Testis (tissue), 3 donors: ENCODE measurements around the gene EYA3. TPM values are rescaled to one million over a fixed set of nuclear protein-coding genes. Genes with fewer than 3 reads are reported as not detected.

ENCODE experiments used
- DNase-seq: peaks from one replicate; pipeline ENCODE4 v3.0.0-alpha.2; 2019
- H3K27ac ChIP-seq, 2 donors: fragments of 200-600 bp; sonication (generic); one replicate each; pipeline ENCODE4 v1.5.1; 2019
- H3K27me3 ChIP-seq: fragments of 200-600 bp; sonication (generic); one replicate; pipeline ENCODE4 v1.5.1; 2019
- H3K36me3 ChIP-seq: fragments of 200-600 bp; sonication (generic); one replicate; pipeline ENCODE4 v1.5.1; 2017; ENCODE audit warnings: low read depth; ENCODE audit errors: missing control alignments
- H3K4me1 ChIP-seq: fragments of 200-600 bp; sonication (generic); one replicate; pipeline ENCODE4 v1.5.1; 2019
- H3K4me3 ChIP-seq, 2 donors: fragments of 200-600 bp; sonication (generic); one replicate each; pipeline ENCODE4 v1.5.1; 2017 to 2019
- H3K9me3 ChIP-seq: fragments of 200-600 bp; sonication (generic); one replicate; pipeline ENCODE4 v1.5.1; 2017
- POLR2A ChIP-seq: fragments of 450-650 bp; IDR thresholded peaks from one replicate; pipeline ENCODE4 v1.6.1; 2017; ENCODE audit warnings: antibody characterized with exemption, mild to moderate bottlenecking, moderate library complexity
- WGBS, 2 donors: methylation state at CpG; one replicate each; pipeline ENCODE4 v1.1.5; 2018; 5-methylcytosine and 5-hydroxymethylcytosine counted together
- intact Hi-C: fragments of 100-400 bp; cut with DNase I; formaldehyde crosslinking; loops from one replicate; pipeline ENCODE4 v1.15.1; 2023; ENCODE audit warnings: low total_unique reads
- polyA plus RNA-seq: library from polyadenylated mRNA; stranded (reverse); fragments of 350-450 nt; fragmentation: Illumina TruSeq; extraction: RNeasy Lipid Tissue Mini Kit (QIAGEN cat#74804); gene quantifications from one replicate; pipeline ENCODE4 v1.2.3, GENCODE V29; 2014; ENCODE audit warnings: low read depth, low replicate concordance; ENCODE audit not compliant: insufficient read depth
- total RNA-seq, 2 donors: library from RNA; depleted of rRNA; stranded (reverse); fragments of >200 nt; gene quantifications; one replicate each; pipeline ENCODE4 v1.2.3, GENCODE V29; 2016
- TF ChIP-seq, protein P1 (sequence below), 3 experiments: fragments of 450-650 bp in 2 of 3; fragments of 200-600 bp in 1 of 3; sonication (generic) in 1 of 3; IDR thresholded peaks; one replicate each; pipeline ENCODE4 v1.5.1; 2016 to 2019; ENCODE audit warnings: antibody characterized with exemption in 3 of 3, mild to moderate bottlenecking in 2 of 3, moderate library complexity in 1 of 3

EYA3 gene
- total and polyA plus RNA-seq, 3 donors from 2014 or later = 28.3 to 41.9 (median 31.5) TPM

DNA sequence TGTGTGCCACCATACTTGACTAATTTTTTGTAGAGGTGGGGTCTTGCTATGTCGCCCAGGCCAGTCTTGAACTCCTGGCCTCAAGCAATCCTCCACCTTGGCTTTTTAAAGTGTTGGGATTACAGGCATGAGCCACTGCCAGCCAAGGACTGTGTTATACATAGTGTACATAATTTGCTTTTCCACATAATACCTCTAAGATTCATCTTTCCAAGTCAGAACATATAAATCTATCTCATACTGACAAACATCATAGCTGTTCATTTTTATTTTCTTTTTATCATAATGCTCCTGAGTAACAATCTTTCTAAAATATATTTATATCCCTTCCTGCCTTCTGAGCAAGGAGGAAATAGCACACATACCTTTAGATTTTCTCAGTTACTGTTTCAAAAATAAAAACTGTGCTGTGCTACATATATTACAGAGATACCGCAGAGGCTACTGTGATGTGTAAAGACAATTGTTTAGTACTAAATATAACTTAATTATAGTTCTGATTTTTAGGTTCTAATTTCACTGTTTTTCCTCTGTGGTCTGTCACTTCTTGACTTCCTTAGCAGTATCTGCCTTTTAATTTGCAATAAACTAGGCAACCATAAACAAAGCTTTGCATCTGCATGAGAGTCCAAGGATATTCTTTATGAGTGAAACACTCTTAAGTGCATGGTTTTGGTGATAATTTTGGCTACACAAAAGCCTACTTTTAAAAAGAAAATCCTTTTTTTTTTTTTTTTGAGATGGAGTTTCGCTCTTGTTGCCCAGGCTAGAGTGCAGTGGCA is 59.3 kb downstream of the EYA3 start:
- intact Hi-C loops = no loop called here
- no peak overlapping the region for H3K4me3 ChIP-seq
- H3K9me3 ChIP-seq = no peaks in the 10 kb centered on the region
- 94% methylated on average over 3 of the region's 3 CpGs for WGBS, 2 donors
- TF ChIP-seq POLR2A = no peak
- TF ChIP-seq, protein P1, sequence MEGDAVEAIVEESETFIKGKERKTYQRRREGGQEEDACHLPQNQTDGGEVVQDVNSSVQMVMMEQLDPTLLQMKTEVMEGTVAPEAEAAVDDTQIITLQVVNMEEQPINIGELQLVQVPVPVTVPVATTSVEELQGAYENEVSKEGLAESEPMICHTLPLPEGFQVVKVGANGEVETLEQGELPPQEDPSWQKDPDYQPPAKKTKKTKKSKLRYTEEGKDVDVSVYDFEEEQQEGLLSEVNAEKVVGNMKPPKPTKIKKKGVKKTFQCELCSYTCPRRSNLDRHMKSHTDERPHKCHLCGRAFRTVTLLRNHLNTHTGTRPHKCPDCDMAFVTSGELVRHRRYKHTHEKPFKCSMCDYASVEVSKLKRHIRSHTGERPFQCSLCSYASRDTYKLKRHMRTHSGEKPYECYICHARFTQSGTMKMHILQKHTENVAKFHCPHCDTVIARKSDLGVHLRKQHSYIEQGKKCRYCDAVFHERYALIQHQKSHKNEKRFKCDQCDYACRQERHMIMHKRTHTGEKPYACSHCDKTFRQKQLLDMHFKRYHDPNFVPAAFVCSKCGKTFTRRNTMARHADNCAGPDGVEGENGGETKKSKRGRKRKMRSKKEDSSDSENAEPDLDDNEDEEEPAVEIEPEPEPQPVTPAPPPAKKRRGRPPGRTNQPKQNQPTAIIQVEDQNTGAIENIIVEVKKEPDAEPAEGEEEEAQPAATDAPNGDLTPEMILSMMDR (IDR thresholded peaks at IDR 0.05) = no peak
- H3K27ac ChIP-seq = no peak overlapping the region
- no peak for DNase-seq
- H3K36me3 ChIP-seq = no peaks in the 10 kb centered on the region
- no peaks in the 10 kb centered on the region for H3K4me1 ChIP-seq
- no peaks in the 10 kb centered on the region for H3K27me3 ChIP-seq

DNA sequence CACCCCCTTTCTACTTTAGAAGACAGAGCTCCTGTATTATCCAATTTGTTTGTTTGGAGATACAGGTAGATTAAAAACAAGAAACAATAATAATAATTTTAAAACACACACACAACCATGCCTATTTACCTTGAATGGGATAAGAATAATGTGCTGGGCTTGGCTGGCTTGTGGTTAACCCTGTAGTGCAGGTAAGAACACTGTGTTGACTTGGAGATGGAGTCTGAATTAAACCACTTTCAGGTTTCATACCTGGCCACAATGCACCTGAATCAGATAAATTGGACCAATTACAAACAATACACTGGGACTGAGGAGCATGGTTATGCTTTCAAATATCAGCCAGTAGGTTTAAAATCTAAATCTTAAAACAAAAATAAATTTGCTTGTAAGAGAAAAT is 60.8 kb downstream of the EYA3 start:
- Histone ChIP-seq H3K27me3 (no peaks in the 10 kb centered on the region), H3K27ac (no peak overlapping the region), H3K4me1 (no peaks in the 10 kb centered on the region), H3K36me3 (no peaks in the 10 kb centered on the region), H3K4me3 (no peak overlapping the region), H3K9me3 (no peaks in the 10 kb centered on the region)
- no peak for DNase-seq
- no peak for TF ChIP-seq POLR2A
- TF ChIP-seq, protein P1 (IDR thresholded peaks at IDR 0.05) = no peak
- intact Hi-C loops = no loop called here

DNA sequence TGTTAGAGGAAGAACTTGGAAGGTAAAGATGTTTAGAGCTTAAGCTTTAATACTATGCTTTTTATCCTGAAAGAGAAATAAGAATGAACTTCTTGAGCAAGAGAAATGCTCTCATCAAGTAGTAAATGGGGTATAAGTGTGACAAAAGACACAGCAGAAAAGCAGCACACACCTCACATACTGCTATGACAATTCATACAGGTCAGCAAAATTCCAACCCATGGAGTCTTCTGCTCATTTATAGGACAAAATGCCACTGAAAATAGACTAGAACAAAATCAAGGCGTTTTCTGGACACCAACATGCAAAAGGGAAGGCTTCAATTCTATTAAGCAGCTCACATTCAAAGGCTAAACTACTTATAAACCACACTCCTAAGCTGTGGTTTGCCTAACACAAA is 61.2 kb downstream of the EYA3 start:
- Histone ChIP-seq H3K27ac (no peak overlapping the region), H3K36me3 (no peaks in the 10 kb centered on the region), H3K9me3 (no peaks in the 10 kb centered on the region), H3K4me1 (no peaks in the 10 kb centered on the region), H3K27me3 (no peaks in the 10 kb centered on the region), H3K4me3 (no peak overlapping the region)
- intact Hi-C loops = no loop called here
- DNase-seq = no peak
- WGBS, 2 donors = 78 to 80% methylated on average over 1 of the region's 1 CpG
- TF ChIP-seq POLR2A = no peak
- TF ChIP-seq, protein P1 (IDR thresholded peaks at IDR 0.05) = no peak

DNA sequence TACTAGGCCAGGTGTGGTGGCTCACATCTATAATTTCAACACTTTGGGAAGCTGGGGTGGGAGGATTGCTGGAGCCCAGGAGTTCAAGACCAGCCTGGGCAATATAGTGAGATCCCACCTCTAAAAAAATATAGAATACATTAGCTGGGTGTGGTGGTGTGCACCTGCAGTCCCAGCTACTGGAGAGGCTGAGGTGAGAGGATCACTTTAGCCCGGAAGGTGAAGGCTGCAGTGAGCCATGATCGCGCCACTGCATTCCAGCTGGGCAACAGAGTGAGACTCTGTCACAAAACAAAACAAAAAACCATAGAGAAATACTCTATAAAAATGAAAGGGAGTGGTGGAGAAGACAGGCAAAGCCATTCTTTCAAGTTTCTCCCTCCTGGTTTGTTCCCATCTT is 62.1 kb downstream of the EYA3 start:
- no peak for DNase-seq
- TF ChIP-seq, protein P1 (IDR thresholded peaks at IDR 0.05) = no peak
- TF ChIP-seq POLR2A = no peak
- H3K4me1 ChIP-seq = no peaks in the 10 kb centered on the region
- H3K36me3 ChIP-seq = no peaks in the 10 kb centered on the region
- no peak overlapping the region for H3K27ac ChIP-seq
- intact Hi-C loops = no loop called here
- H3K27me3 ChIP-seq = no peaks in the 10 kb centered on the region
- no peak overlapping the region for H3K4me3 ChIP-seq
- WGBS, 2 donors = 96 to 99% methylated on average over 3 of the region's 3 CpGs
- H3K9me3 ChIP-seq = no peaks in the 10 kb centered on the region

DNA sequence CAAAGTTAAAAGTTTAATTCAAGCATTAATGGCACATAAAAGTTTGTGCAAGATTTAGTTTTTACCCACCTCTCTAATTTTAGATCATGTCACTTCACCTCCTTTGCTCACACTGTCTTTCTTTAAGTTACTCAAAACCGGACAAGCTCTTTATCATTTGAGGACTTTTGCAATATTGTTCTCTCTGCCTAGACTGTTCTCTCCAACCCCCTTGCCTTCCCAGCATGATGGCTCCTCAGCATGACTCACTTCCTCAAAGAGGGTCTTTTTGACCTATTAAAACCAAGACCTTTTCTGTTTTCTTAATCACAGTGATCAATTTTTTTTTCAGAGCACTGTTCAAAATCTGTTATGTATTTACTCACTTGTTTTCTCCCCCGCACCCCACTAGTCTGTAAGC is 67.3 kb downstream of the EYA3 start:
- H3K36me3 ChIP-seq = no peaks in the 10 kb centered on the region
- no peaks in the 10 kb centered on the region for H3K4me1 ChIP-seq

More for the DNA sequence above, 67.3 kb downstream of the EYA3 start:
- Histone ChIP-seq H3K27ac (no peak overlapping the region), H3K9me3 (no peaks in the 10 kb centered on the region), H3K4me3 (no peak overlapping the region), H3K27me3 (no peaks in the 10 kb centered on the region)
- TF ChIP-seq POLR2A = no peak
- TF ChIP-seq, protein P1 (IDR thresholded peaks at IDR 0.05) = no peak
- intact Hi-C loops = no loop called here
- no peak for DNase-seq
- 81 to 84% methylated on average over 2 of the region's 2 CpGs for WGBS, 2 donors
